ENCODE results near the gene SYNJ1.

The SYNJ1 gene

DNA sequence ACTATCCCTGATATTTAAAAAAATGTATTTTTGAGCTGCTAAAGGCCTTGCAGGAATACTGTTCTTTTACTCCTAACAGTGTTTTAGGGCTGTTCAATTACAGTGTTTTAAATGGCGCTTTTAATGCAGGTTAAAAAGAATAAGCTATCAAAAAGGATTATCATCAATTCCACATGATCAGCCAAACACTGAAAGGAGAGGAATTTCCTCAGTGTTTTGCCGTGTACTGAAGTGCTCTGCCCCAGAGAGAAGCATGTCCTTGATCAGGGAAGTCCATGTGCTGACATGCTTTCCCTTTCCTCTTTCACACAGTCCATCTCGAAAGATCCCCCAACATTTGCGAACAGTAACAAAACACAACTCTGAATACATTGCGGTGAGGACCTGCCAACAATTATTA, 119.0 kb downstream of the SYNJ1 start:
- no peak for DNase-seq

GRCh38 chr21:32605469-32605868, 122.3 kb downstream of the SYNJ1 start:
- DNase-seq = no peak

GRCh38 chr21:32604464-32604863, 123.3 kb downstream of the SYNJ1 start:
- no peak for DNase-seq

DNA sequence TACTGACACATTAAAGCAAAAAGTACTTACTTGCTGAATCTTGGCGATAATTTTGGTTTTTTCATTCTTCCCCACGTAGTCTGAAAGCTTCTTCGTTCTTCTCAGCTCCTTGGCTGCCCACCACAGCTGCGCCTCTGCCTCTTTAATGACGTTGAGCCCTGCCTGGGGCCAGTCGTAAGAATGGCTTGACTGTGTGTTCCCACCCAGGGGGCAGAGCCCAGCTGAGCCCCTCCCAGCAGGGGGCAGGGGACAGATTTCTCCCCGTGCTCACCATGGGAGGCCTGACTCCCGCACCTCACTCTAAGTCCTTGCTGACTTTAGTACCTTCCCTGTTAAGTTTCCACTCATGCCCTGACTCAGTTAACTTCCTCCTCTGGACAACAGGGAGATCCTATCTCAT, 124.7 kb downstream of the SYNJ1 start:
- DNase-seq = no peak

DNA sequence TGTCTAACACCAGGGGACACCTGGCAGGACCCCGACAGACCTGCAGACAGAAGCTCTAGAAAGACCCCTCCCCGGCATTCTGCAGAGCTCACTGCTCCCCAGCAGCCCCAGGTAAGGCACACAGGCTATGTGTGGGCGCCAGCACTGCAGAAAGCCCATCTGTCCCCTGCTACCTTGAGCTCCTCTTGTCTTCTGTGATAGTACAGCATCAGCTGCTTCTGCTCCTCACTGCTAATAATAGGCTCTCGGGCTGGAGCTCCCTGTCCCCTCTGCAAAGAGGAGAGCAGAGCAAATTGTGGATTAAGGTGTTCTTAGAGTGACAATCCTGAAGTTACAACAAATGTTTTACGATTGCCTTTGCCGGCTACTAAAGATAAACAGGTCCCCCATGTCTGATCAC, 125.7 kb downstream of the SYNJ1 start:
- DNase-seq = no peak

DNA sequence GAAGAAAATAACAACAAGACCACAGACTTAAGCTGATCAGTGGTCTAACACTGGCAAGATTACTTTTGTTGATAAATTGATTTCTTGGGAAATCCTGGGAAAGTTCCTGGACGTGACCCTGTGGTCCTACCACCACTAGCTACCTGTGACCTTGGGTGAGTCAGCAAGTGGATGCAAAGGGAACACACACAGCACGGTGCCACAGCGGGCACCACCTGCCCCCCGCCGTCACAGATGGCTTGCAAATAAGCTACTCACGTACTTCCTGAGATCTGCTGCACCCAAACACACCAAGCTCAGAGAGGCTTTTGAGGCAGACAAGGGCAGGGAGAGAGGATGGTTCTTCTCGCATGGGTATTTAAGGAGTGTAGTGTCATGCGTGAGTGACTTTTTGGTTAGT, 128.3 kb downstream of the SYNJ1 start:
- DNase-seq = no peak

DNA sequence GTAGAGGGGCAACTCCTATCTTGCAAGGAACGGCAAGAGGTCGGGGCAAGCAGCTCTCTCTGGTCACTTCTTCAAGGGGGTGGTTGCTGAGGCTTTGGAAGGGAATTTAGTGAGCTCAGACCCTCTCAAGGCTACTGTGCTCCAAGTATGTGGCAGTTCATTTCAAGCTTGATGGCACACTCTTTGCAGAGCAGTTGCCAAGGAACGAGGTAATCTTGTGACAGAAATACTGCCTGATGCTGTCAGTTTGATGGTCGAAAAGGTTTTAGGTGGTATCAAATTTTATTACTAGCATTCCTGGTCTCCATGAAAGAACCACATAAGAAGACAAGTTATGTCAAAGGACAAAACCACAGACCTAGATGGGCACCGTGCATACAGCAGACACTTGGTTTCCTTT, 128.7 kb downstream of the SYNJ1 start:
- no peak for DNase-seq

DNA sequence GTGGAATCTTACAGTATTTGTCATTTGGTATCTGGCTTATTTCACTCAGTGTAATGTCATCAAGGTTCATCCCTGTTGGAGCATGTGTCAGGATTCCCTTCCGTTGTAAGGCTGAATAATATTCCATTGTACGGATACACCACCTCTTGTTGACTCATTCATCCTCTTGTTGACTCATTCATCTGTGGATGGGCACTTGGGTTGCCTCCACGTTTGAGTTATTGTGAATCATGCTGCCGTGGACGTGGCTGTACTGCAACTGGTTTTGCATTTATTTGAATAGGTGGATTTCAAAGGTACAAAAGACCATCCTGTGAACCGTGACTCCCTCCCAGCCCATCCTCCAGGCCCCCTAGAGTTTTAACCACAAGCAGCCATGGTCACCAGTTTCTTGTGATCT, 130.6 kb downstream of the SYNJ1 start:
- DNase-seq = no peak

DNA sequence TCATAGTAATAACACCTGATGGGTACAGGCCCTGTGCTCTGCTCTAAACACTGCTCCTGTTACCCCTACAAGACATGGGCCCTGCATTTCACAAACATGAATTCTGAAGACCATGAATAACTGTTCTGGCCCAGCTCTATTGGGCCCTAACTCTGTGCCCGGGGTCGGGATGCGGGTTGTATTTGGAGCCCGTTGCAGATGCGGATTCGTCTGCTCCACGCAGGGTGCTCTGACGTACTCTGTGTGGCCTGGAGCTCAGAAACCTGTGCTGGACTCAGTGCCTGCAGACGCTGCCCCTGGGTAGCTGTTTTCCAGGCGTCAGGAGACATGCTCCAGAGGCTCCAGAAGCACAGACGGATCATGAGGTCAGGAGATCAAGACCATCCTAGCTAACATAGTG, 132.4 kb downstream of the SYNJ1 start:
- no peak for DNase-seq

GRCh38 chr21:32593690-32594089, 134.1 kb downstream of the SYNJ1 start:
- DNase-seq = no peak

- DNase-seq = no peak
Measured at GRCh38 chr21:32592929-32593502, 134.8 kb downstream of the SYNJ1 start.

- DNase-seq = no peak
Measured at GRCh38 chr21:32590130-32590529, 137.7 kb downstream of the SYNJ1 start.

DNA sequence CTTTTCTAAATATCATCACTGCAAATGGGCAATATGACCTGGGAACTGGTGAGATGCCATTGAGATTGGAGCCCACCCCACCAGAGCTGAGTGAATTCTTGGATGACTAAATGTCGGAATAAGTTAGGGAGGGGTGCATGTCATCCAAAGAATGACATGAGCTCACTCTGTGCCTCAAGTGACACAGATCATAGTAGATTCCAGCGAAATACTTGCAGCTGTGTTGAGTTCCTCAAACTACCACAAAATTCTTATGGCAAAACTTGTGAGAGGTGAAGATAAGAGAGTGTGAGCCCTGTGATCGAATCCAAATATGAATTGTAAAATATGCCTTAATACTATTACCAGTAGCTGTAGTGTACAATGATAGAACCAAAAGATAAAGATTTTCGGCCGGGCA, 140.2 kb downstream of the SYNJ1 start:
- DNase-seq = no peak

- DNase-seq = no peak
Measured at GRCh38 chr21:32587120-32587519, 140.7 kb downstream of the SYNJ1 start.

GRCh38 chr21:32585970-32586369, 141.8 kb downstream of the SYNJ1 start:
- no peak for DNase-seq

- DNase-seq = no peak
Measured at GRCh38 chr21:32585042-32585710, 142.6 kb downstream of the SYNJ1 start, which contains the start of gene TCP10L. Gene TCP10L (minus strand): TSS chr21:32585523. CDS start chr21:32584304, 1,219 bp downstream.

DNA sequence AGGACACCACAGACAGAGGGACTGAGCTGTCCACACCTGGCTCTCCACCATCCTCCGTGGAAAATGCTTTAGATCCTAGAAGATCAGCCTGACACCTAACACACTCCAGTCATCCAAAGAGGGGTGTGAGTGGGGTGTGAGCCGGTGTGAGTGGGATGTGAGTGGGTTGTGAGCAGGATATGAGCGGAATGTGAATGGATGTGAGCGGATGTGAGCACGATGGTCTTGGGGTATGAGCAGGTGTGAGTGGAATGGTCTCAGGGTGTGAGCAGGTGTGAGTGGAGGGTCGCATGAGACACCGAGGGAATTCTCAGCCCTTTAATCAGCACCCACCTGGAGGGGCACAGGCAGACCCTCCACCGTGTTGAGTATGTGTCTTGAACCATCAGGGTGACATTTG, 143.3 kb downstream of the SYNJ1 start:
- no peak for DNase-seq

- DNase-seq = no peak
Measured at GRCh38 chr21:32581732-32582131, 146.1 kb downstream of the SYNJ1 start.

GRCh38 chr21:32580949-32581348, 146.9 kb downstream of the SYNJ1 start:
- DNase-seq = no peak

Measured in inflammatory macrophage treated with lipopolysaccharide for 4 hours (primary cell).